DND-41 (cell line): ENCODE results near the gene TTLL4.

Experiments used
- CTCF ChIP-seq: IDR thresholded peaks from 2 replicates; pipeline ENCODE4 v1.5.1; 2012; ENCODE audit warnings: borderline replicate concordance, low read length, moderate library complexity, mild to moderate bottlenecking; ENCODE audit not compliant: poor library complexity, severe bottlenecking; ENCODE audit errors: extremely low read depth
- EZH2 ChIP-seq: IDR thresholded peaks from 3 replicates; pipeline ENCODE4 v1.6.1; 2012; ENCODE audit warnings: borderline replicate concordance, low read depth, mild to moderate bottlenecking, moderate library complexity, low read length, inconsistent platforms; ENCODE audit not compliant: severe bottlenecking

GRCh38 chr2:218680061-218680460 lies 30.6 kb upstream of the TTLL4 start:
- TF ChIP-seq CTCF (no peak), EZH2 (no peak)
